ENCODE measurements around the gene PABPN1. TPM values are rescaled to one million over a fixed set of nuclear protein-coding genes. Genes with fewer than 3 reads are reported as not detected.

PABPN1 gene
- total RNA-seq, 1 donor from 2014 or later, result 162 TPM

- FAIRE-seq, result no peak
- Histone ChIP-seq H2AFZ (ENCODE audit: low read depth, low read length) (no peak within 1 kb of the TSS), H3K27ac (ENCODE audit: low read depth, low read length) (no peak within 1 kb of the TSS), H3K4me1 (ENCODE audit: insufficient read depth, low read length) (no peaks in the 10 kb centered on the region), H3K4me2 (ENCODE audit: low read length) (no peak within 1 kb of the TSS), H3K27me3 (ENCODE audit: insufficient read depth, low read length) (no peaks in the 10 kb centered on the region), H3K9ac (ENCODE audit: low read length) (no peak within 1 kb of the TSS), H3K9me3 (ENCODE audit: insufficient read depth, low read depth, low read length) (no peaks in the 10 kb centered on the region), H3K79me2 (ENCODE audit: insufficient read depth, low read length) (no peaks in the 10 kb centered on the region), H3K4me3 (ENCODE audit: insufficient read depth, low read depth, low read length) (no peak within 1 kb of the TSS), H3K36me3 (ENCODE audit: insufficient read depth, low read length) (no peaks in the 10 kb centered on the region), H4K20me1 (ENCODE audit: insufficient read depth, low read length) (no peaks in the 10 kb centered on the region)
- H3K4me3 Mint-ChIP-seq (ENCODE audit: unreplicated experiment), result no peak within 1 kb of the TSS
- TF ChIP-seq CTCF (IDR thresholded peaks at IDR 0.05; ENCODE audit: insufficient read depth, low read depth, low read length) (no peak), EZH2 (IDR thresholded peaks at IDR 0.05; ENCODE audit: insufficient read depth, low read length) (no peak)
- H3K4me1 Mint-ChIP-seq (ENCODE audit: low read depth, unreplicated experiment), result no peaks in the 10 kb centered on the region
- DNase-seq (ENCODE audit: low read depth), result no peak
- H3K27me3 Mint-ChIP-seq (ENCODE audit: low read depth, unreplicated experiment), result peaks cover 57% of the 10 kb centered on the region
- no peaks in the 10 kb centered on the region for H3K9me3 Mint-ChIP-seq (ENCODE audit: unreplicated experiment)
- H3K27ac Mint-ChIP-seq (ENCODE audit: unreplicated experiment), result no peak within 1 kb of the TSS
- no peaks in the 10 kb centered on the region for H3K36me3 Mint-ChIP-seq (ENCODE audit: low read depth, unreplicated experiment)
Measured at GRCh38 chr14:23372509-23372908, 51.3 kb downstream of the PABPN1 start, which contains the start of gene IL25. TSS of gene IL25 (plus strand) at chr14:23372809.

- no peak overlapping the region for H3K4me3 ChIP-seq (ENCODE audit: insufficient read depth, low read depth, low read length)
- TF ChIP-seq EZH2 (IDR thresholded peaks at IDR 0.05; ENCODE audit: insufficient read depth, low read length) (no peak), CTCF (IDR thresholded peaks at IDR 0.05; ENCODE audit: insufficient read depth, low read depth, low read length) (no peak)
- no peak overlapping the region for H3K9ac ChIP-seq (ENCODE audit: low read length)
- H3K27ac ChIP-seq (ENCODE audit: low read depth, low read length), result no peak overlapping the region
- H3K9me3 Mint-ChIP-seq (ENCODE audit: unreplicated experiment), result no peaks in the 10 kb centered on the region
- H3K4me2 ChIP-seq (ENCODE audit: low read length), result no peak overlapping the region
- H3K27me3 Mint-ChIP-seq (ENCODE audit: low read depth, unreplicated experiment), result peaks cover 54% of the 10 kb centered on the region
- H3K4me1 Mint-ChIP-seq (ENCODE audit: low read depth, unreplicated experiment), result no peaks in the 10 kb centered on the region
- no peak overlapping the region for H2AFZ ChIP-seq (ENCODE audit: low read depth, low read length)
- H3K79me2 ChIP-seq (ENCODE audit: insufficient read depth, low read length), result no peaks in the 10 kb centered on the region
- FAIRE-seq, result no peak
- no peak overlapping the region for H3K27ac Mint-ChIP-seq (ENCODE audit: unreplicated experiment)
- no peak overlapping the region for H3K4me3 Mint-ChIP-seq (ENCODE audit: unreplicated experiment)
- no peaks in the 10 kb centered on the region for H3K36me3 Mint-ChIP-seq (ENCODE audit: low read depth, unreplicated experiment)
- no peaks in the 10 kb centered on the region for H3K9me3 ChIP-seq (ENCODE audit: insufficient read depth, low read depth, low read length)
- H3K27me3 ChIP-seq (ENCODE audit: insufficient read depth, low read length), result no peaks in the 10 kb centered on the region
- no peaks in the 10 kb centered on the region for H4K20me1 ChIP-seq (ENCODE audit: insufficient read depth, low read length)
- no peaks in the 10 kb centered on the region for H3K36me3 ChIP-seq (ENCODE audit: insufficient read depth, low read length)
- H3K4me1 ChIP-seq (ENCODE audit: insufficient read depth, low read length), result no peaks in the 10 kb centered on the region
- no peak for DNase-seq (ENCODE audit: low read depth)
Measured at GRCh38 chr14:23373041-23373440, 51.8 kb downstream of the PABPN1 start.

Other genes with a start within 250 kb of the PABPN1 start
- 186 and 208 TPM in 2 replicates for gene ACIN1, start 226.3 kb upstream of the PABPN1 start, total RNA-seq
- 79.5 and 83.9 TPM in 2 replicates for gene C14orf119, start 226.0 kb upstream of the PABPN1 start, total RNA-seq
- gene CIROP, start 216.5 kb upstream of the PABPN1 start, total RNA-seq, result not detected in 2 replicates
- gene CEBPE, start 202.2 kb upstream of the PABPN1 start, total RNA-seq, result not detected in 2 replicates
- gene SLC7A8, start 137.8 kb upstream of the PABPN1 start, total RNA-seq, result 4.0 and 6.5 TPM in 2 replicates
- not detected in 2 replicates for gene RNF212B, start 83.5 kb upstream of the PABPN1 start, total RNA-seq
- 13.7 and 16.6 TPM in 2 replicates for gene HOMEZ, start 35.3 kb upstream of the PABPN1 start, total RNA-seq
- 2.1 and 3.6 TPM in 2 replicates for gene PPP1R3E, start 18.6 kb upstream of the PABPN1 start, total RNA-seq
- 19.6 and 21.4 TPM in 2 replicates for gene BCL2L2, start 14.6 kb upstream of the PABPN1 start, total RNA-seq
- 29.3 and 39.5 TPM in 2 replicates for gene SLC22A17, start 31.4 kb downstream of the PABPN1 start, total RNA-seq
- 5.8 and 6.5 TPM in 2 replicates for gene EFS, start 43.7 kb downstream of the PABPN1 start, total RNA-seq
- not detected in 2 replicates for gene IL25, start 51.4 kb downstream of the PABPN1 start, total RNA-seq
- gene CMTM5, start 55.6 kb downstream of the PABPN1 start, total RNA-seq, result not detected in 2 replicates
- not detected in 2 replicates for gene MYH6, start 86.8 kb downstream of the PABPN1 start, total RNA-seq
- not detected in 2 replicates for gene MYH7, start 114.2 kb downstream of the PABPN1 start, total RNA-seq
- gene NGDN, start 148.2 kb downstream of the PABPN1 start, total RNA-seq, result 28.6 and 31.2 TPM in 2 replicates
- gene ZFHX2, start 230.3 kb downstream of the PABPN1 start, total RNA-seq, result 27.3 TPM in 2 replicates
- gene THTPA, start 234.8 kb downstream of the PABPN1 start, total RNA-seq, result 6.8 and 8.1 TPM in 2 replicates
- gene AP1G2, start 246.3 kb downstream of the PABPN1 start, total RNA-seq, result 73.6 and 80.9 TPM in 2 replicates